Right lobe of liver (tissue), 6 donors: ENCODE measurements around the gene GNB1L. TPM values are rescaled to one million over a fixed set of nuclear protein-coding genes. Genes with fewer than 3 reads are reported as not detected.

Experiments used
- ATAC-seq, 4 donors: fragments of 200-7000 bp; cut with Tn5 transposase; one replicate each; pipeline ENCODE4 v1.9.1; 2020; ENCODE audit warnings: mild to moderate bottlenecking in 4 of 4, moderate library complexity in 4 of 4
- DNase-seq, 3 donors: peaks; one replicate each; pipeline ENCODE4 v3.0.0-alpha.2; 2020
- H3K27ac ChIP-seq, 3 donors: fragments of 200-600 bp; one replicate each; pipeline ENCODE4 v1.8.0; 2022
- H3K27me3 ChIP-seq, 2 donors: fragments of 200-600 bp; one replicate each; pipeline ENCODE4 v1.8.0; 2022
- H3K36me3 ChIP-seq, 4 donors: fragments of 200-600 bp; sonication (generic) in 1 of 4; one replicate each; pipeline versions ENCODE4 v1.5.1 to v1.8.0; 2017 to 2022; ENCODE audit warnings: control low read depth in 1 of 4
- H3K4me1 ChIP-seq, 4 donors: fragments of 200-600 bp; sonication (generic) in 1 of 4; one replicate each; pipeline versions ENCODE4 v1.5.1 to v1.8.0; 2017 to 2022; ENCODE audit warnings: control low read depth in 1 of 4
- H3K4me3 ChIP-seq, 3 donors: fragments of 200-600 bp; one replicate each; pipeline ENCODE4 v1.8.0; 2022
- H3K9me3 ChIP-seq, 4 donors: fragments of 200-600 bp; sonication (generic) in 1 of 4; one replicate each; pipeline versions ENCODE4 v1.5.1 to v1.8.0; 2017 to 2022; ENCODE audit warnings: control low read depth in 1 of 4
- POLR2A ChIP-seq: fragments of 450-650 bp; IDR thresholded peaks from one replicate; pipeline ENCODE4 v1.6.1; 2017; ENCODE audit warnings: antibody characterized with exemption, mild to moderate bottlenecking
- WGBS: methylation state at CpG from one replicate; pipeline ENCODE4 v1.1.6; 2018; ENCODE audit warnings: low coverage, low lambda C conversion rate; ENCODE audit not compliant: insufficient coverage; ENCODE audit errors: missing lambda C conversion rate; 5-methylcytosine and 5-hydroxymethylcytosine counted together
- intact Hi-C, 2 donors: fragments of 100-400 bp; cut with DNase I; formaldehyde crosslinking; loops; one replicate each; pipeline versions ENCODE4 v1.11.2 to v1.14.1; 2022
- total RNA-seq, 6 experiments: library from RNA; depleted of rRNA in 2 of 6; stranded (reverse); fragments of >200 nt in 2 of 6; fragmentation: NEBNext Ultra II Directional in 3 of 6; extraction: Animal tissue kit (Norgen Biotek cat#: 25700) in 3 of 6; gene quantifications; one replicate each; pipeline versions ENCODE4 v1.1.0 to v1.2.4, GENCODE V29; 2016 to 2023
- TF ChIP-seq, protein P1 (sequence below), 4 donors: fragments of 200-600 bp in 3 of 4; fragments of 450-650 bp in 1 of 4; IDR thresholded peaks; one replicate each; pipeline versions ENCODE4 v1.5.1 to v1.8.0; 2016 to 2022; ENCODE audit warnings: antibody characterized with exemption in 4 of 4, mild to moderate bottlenecking in 2 of 4
- donor health status: DM: no; HTN: yes; CAD: no.
- donor health status: DM: no; HTN: no; CAD: no.
- donor health status: DM: no; HTN: no; CAD: no.
- donor health status: DM: no; HTN: yes; CAD: no.
- donor health status: DM: no; HTN: yes; CAD: no.

The GNB1L gene
- total RNA-seq, 6 experiments from 2014 or later, result 1.4 to 3.2 (median 2.7) TPM

DNA sequence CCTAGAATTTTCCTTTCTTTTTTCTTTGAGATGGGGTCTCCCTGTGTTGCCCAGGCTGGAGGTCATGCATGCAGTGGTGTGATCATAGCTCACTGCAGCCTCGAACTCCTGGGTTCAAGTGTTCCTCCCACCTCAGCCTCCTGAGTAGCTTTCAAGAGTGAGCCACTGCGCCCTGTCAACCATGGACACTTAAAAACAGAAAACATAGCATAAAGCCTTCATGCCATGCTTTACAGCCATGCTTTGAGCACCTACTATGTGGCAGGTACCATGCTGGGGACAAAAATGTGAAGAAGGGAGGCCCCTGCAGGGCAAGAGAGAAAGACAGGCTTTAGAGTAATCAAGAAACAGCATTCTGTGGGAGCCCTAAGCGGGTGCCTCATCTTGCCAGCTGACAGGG, 13.7 kb upstream of the GNB1L start:
- 88% methylated on average over 3 of the region's 3 CpGs for WGBS
- no peaks in the 10 kb centered on the region for H3K4me1 ChIP-seq
- no peak overlapping the region for H3K27ac ChIP-seq
- no peaks in the 10 kb centered on the region for H3K27me3 ChIP-seq
- H3K4me3 ChIP-seq, result no peak overlapping the region
- no peaks in the 10 kb centered on the region for H3K9me3 ChIP-seq
- DNase-seq (no peak), ATAC-seq (no peak)
- no peaks in the 10 kb centered on the region for H3K36me3 ChIP-seq
- intact Hi-C loops, result no loop called here
- TF ChIP-seq POLR2A, result no peak
- TF ChIP-seq, protein P1, sequence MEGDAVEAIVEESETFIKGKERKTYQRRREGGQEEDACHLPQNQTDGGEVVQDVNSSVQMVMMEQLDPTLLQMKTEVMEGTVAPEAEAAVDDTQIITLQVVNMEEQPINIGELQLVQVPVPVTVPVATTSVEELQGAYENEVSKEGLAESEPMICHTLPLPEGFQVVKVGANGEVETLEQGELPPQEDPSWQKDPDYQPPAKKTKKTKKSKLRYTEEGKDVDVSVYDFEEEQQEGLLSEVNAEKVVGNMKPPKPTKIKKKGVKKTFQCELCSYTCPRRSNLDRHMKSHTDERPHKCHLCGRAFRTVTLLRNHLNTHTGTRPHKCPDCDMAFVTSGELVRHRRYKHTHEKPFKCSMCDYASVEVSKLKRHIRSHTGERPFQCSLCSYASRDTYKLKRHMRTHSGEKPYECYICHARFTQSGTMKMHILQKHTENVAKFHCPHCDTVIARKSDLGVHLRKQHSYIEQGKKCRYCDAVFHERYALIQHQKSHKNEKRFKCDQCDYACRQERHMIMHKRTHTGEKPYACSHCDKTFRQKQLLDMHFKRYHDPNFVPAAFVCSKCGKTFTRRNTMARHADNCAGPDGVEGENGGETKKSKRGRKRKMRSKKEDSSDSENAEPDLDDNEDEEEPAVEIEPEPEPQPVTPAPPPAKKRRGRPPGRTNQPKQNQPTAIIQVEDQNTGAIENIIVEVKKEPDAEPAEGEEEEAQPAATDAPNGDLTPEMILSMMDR (IDR thresholded peaks at IDR 0.05), result no peak

DNA sequence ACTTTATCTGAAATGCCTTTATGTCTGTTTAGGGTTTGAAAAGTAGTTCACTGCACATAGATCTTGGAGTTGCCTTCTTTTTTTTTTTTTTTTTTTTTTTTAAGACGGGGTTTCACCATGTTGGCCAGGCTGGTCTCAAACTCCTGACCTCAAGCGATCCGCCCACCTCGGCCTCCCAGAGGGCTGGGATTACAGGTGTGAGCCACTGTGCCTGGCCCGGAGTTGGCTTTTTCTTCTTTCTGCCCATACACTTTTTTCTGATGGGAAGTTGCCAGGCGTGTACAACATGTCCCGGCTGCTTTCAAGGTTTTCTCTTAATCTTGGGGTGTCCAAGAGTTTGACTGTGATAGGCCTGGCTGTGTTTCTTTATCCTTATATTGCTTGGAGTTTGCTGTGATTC, 12.9 kb upstream of the GNB1L start:
- Histone ChIP-seq H3K9me3 (no peaks in the 10 kb centered on the region), H3K36me3 (no peaks in the 10 kb centered on the region), H3K4me3 (no peak overlapping the region), H3K27me3 (no peaks in the 10 kb centered on the region), H3K27ac (no peak overlapping the region), H3K4me1 (no peaks in the 10 kb centered on the region)
- WGBS, result 94% methylated on average over 2 of the region's 7 CpGs
- ATAC-seq (no peak), DNase-seq (peak in 1 of 3 donors; percentile 13)
- TF ChIP-seq, protein P1 (IDR thresholded peaks at IDR 0.05), result no peak
- TF ChIP-seq POLR2A, result no peak
- intact Hi-C loops, result no loop called here

DNA sequence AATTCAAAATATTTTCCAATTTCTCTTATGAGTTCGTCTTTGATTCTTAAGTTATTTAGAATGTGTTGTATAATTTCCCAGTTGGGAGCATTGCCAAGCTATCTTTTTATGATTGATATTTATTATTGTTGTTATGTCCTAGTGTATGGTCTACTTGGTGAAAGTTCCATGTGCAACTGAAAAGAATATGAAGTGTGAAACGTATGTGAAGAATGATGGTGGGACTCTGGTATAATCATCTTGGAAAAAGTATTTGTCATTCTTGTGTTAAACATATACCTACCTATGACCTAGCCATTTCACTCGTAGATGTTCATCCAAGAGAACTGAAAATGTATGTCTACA, 12.0 kb upstream of the GNB1L start:
- Histone ChIP-seq H3K9me3 (no peaks in the 10 kb centered on the region), H3K36me3 (no peaks in the 10 kb centered on the region), H3K27ac (no peak overlapping the region), H3K4me1 (no peaks in the 10 kb centered on the region), H3K27me3 (no peaks in the 10 kb centered on the region), H3K4me3 (no peak overlapping the region)
- no peak for ATAC-seq
- DNase-seq, result no peak
- WGBS, result 89% methylated on average over 3 of the region's 3 CpGs
- intact Hi-C loops, result no loop called here
- TF ChIP-seq, protein P1 (IDR thresholded peaks at IDR 0.05), result no peak
- no peak for TF ChIP-seq POLR2A

DNA sequence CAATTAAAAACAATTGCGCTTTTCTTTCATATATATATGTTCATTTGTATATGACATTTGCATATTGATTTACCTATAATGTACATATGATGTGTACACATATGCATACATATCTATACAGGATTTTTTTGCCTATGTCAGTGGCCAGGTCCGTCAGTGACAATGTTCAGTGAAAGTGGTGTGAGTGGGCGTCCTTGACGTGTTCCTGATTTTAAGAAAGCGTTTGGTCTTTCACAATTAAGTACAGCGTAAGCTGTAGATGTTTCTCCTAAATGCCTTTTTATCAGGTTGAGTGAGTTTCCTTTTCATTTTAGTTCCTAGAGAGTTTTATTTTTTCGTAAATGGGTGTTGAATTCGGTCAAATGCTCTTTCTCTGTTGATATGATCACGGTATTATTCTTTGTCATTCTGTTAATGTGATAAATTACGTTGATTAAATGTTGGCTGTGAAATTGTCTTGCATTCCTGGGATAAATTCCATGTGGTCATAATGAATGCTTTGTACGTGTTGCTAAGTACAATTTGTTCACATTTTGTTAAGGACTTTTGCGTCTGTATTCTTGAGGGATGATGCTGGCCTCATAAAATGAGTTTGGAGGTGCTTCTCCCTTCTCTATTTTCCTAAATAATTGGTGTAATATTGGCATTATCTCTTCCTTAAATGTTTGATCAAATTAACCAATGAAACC, 10.6 kb upstream of the GNB1L start:
- no peaks in the 10 kb centered on the region for H3K9me3 ChIP-seq
- ATAC-seq (no peak), DNase-seq (no peak)
- no peaks in the 10 kb centered on the region for H3K36me3 ChIP-seq
- no peaks in the 10 kb centered on the region for H3K4me1 ChIP-seq
- no peaks in the 10 kb centered on the region for H3K27me3 ChIP-seq
- intact Hi-C loops, result no loop called here
- 87% methylated on average over 12 of the region's 12 CpGs for WGBS
- TF ChIP-seq, protein P1 (IDR thresholded peaks at IDR 0.05), result no peak
- TF ChIP-seq POLR2A, result no peak
- no peak overlapping the region for H3K4me3 ChIP-seq
- H3K27ac ChIP-seq, result no peak overlapping the region
